Activated CD8-positive, alpha-beta memory T cell treated with anti-CD3 and anti-CD28 coated beads, Interleukin-2, amount 10 ng/mL, durations not matched to agents 7 days and 5 days (primary cell): ENCODE data around the gene ACAP2. TPM values are rescaled to one million over a fixed set of nuclear protein-coding genes. Genes with fewer than 3 reads are reported as not detected.
"Not testable (repeated sequence)": the region's sequence is repeated elsewhere in the genome, so short reads cannot be mapped to it uniquely, and the experiment has no call there.

Source experiments
- ATAC-seq: fragments of 150-1000 bp; cut with Tn5 transposase; one replicate; pipeline ENCODE4 v1.10.0; 2021; ENCODE audit warnings: moderate library complexity
- CTCF ChIA-PET: fragments of 350-600 bp; sonication (Branson Sonifier 250); formaldehyde crosslinking; loops from one replicate; lab custom pipeline; 2021; ENCODE audit warnings: antibody characterized with exemption; lab: Charles Lee
- DNase-seq: peaks from one replicate; pipeline ENCODE4 v3.0.0-alpha.2; 2020
- H3K27ac Mint-ChIP-seq: one replicate; pipeline ENCODE4 v1.8.0; 2021; ENCODE audit warnings: mild to moderate bottlenecking, mixed read lengths
- H3K27me3 Mint-ChIP-seq: one replicate; pipeline ENCODE4 v1.8.0; 2021; ENCODE audit warnings: mixed read lengths
- H3K36me3 Mint-ChIP-seq: one replicate; pipeline ENCODE4 v1.8.0; 2021; ENCODE audit warnings: mild to moderate bottlenecking, mixed read lengths
- H3K4me1 Mint-ChIP-seq: one replicate; pipeline ENCODE4 v1.8.0; 2021; ENCODE audit warnings: mixed read lengths
- H3K4me3 Mint-ChIP-seq: one replicate; pipeline ENCODE4 v1.8.0; 2021; ENCODE audit warnings: mild to moderate bottlenecking, moderate library complexity, mixed read lengths
- H3K9me3 Mint-ChIP-seq: one replicate; pipeline ENCODE4 v1.8.0; 2022; ENCODE audit warnings: low read depth, mixed read lengths
- total RNA-seq, 2 experiments: library from RNA; stranded (reverse); gene quantifications; one replicate each; pipeline ENCODE4 v1.2.3, GENCODE V29; 2021

Gene ACAP2
- 10 to 100 TPM; 58.4 to 74.4 TPM for total RNA-seq

- peak; percentile 99 for DNase-seq
- Mint-ChIP-seq H3K27me3 (no peaks in the 10 kb centered on the region), H3K27ac (peak within 1 kb of the TSS; percentile 91), H3K9me3 (no peaks in the 10 kb centered on the region), H3K36me3 (peaks cover 1% of the 10 kb centered on the region), H3K4me1 (peaks cover 34% of the 10 kb centered on the region), H3K4me3 (peak within 1 kb of the TSS; percentile 94)
- CTCF ChIA-PET = interaction anchor here (0.7 to 6.4 kb wide), 8 partner anchors 9 to 172 kb away, joined by 3 to 53 read pairs (median 4); partner anchors contain the start of gene XXYLT1
- ATAC-seq = peak; percentile 91
Observed at GRCh38 chr3:195442573-195443390, at the start of gene ACAP2. Gene ACAP2, minus strand, starts transcription at chr3:195443020. Its CDS starts 173 bp downstream, at chr3:195442847.

DNA sequence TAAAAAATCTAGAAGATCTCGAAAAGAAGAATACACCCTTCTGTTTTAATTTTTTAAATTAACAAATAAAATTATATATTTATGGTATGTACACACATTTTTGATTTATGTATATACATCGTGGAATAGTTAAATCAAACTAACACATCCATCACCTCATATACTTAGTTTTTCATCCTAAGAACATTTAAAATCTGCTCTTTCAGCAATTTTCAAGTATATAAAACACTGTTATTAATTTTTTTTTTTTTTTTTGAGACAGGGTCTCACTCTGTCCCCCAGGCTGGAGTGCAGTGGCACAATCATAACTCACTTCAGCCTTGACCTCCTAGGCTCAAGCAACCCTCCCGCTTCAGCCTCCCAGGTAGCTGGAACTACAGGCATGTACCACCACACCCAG lies 32.8 kb upstream of the ACAP2 start:
- Mint-ChIP-seq H3K36me3 (no peaks in the 10 kb centered on the region), H3K27me3 (peaks cover 9% of the 10 kb centered on the region), H3K9me3 (peaks cover 4% of the 10 kb centered on the region), H3K27ac (no peak overlapping the region), H3K4me1 (no peaks in the 10 kb centered on the region), H3K4me3 (no peak overlapping the region)
- CTCF ChIA-PET = no interaction called here
- no peak for ATAC-seq
- DNase-seq = no peak

GRCh38 chr3:195475116-195475515 lies 32.3 kb upstream of the ACAP2 start:
- not testable (repeated sequence) for H3K9me3 Mint-ChIP-seq, H3K36me3 Mint-ChIP-seq, ATAC-seq

GRCh38 chr3:195468841-195469240 lies 26.0 kb upstream of the ACAP2 start:
- Mint-ChIP-seq H3K36me3 (peaks cover 17% of the 10 kb centered on the region), H3K4me3 (no peak overlapping the region), H3K9me3 (peaks cover 16% of the 10 kb centered on the region), H3K27ac (no peak overlapping the region), H3K27me3 (no peaks in the 10 kb centered on the region), H3K4me1 (peaks cover 16% of the 10 kb centered on the region)
- CTCF ChIA-PET = no interaction called here
- DNase-seq = no peak
- no peak for ATAC-seq

More at GRCh38 chr3:195475116-195475515, 32.3 kb upstream of the ACAP2 start:
- CTCF ChIA-PET, H3K27me3 Mint-ChIP-seq, H3K27ac Mint-ChIP-seq, DNase-seq, H3K4me3 Mint-ChIP-seq, H3K4me1 Mint-ChIP-seq: not testable (repeated sequence)

DNA sequence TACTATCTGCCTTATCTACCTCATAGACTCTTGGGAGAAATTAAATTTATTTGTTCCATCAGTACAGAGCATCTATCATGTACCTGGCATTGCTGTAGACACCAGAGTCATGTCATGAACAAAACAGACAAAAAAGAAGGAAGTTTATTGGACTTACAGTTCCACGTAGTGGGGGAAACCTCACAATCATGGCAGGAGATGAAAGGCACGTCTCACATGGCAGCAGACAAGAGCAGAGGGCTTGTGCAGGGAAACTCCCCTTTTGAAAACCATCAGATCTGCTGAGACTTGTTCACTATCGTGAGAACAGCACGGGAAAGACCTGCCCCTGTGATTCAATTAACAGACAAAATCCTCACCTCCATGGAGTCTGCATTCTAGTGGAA lies 25.6 kb upstream of the ACAP2 start:
- Mint-ChIP-seq H3K9me3 (peaks cover 16% of the 10 kb centered on the region), H3K4me1 (peaks cover 16% of the 10 kb centered on the region), H3K4me3 (no peak overlapping the region), H3K27me3 (no peaks in the 10 kb centered on the region), H3K27ac (peak overlapping the region; percentile 60), H3K36me3 (peaks cover 17% of the 10 kb centered on the region)
- ATAC-seq (no peak), DNase-seq (no peak)
- CTCF ChIA-PET = no interaction called here

DNA sequence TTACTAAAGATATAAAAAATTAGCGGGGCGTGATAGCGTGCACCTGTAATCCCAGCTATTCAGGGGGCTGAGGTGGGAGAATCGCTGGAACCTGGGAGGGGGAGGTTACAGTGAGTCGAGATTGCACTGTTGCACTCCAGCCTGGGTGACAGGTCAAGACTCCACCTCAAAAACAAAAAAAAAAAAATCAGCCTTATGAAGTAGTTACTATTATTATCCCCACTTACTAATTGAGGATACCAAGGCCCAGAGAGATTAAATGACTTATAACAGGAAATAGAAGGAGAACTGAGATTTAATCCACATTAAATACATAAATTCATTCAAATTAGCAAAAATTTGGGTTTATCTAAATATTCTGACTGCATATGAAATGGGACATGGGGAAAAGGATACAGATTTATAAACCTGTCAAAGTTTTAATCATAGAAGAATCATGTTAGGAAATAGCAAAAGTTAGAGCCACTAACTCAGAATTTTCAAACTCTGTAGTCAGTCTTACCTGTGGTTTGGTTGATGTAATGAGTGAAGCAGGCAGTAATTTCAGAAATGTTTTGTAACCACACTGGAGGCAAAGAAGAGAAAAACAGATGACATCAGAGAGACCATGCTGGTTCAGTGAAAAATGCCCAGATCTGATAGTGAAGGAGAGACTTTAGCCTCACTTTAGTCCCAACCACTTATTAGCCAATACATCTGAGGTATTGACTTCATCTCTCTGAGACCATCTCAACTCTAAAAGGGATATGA lies 25.0 kb upstream of the ACAP2 start:
- CTCF ChIA-PET = no interaction called here
- DNase-seq (no peak), ATAC-seq (peak; percentile 79)
- Mint-ChIP-seq H3K4me1 (peaks cover 16% of the 10 kb centered on the region), H3K27me3 (no peaks in the 10 kb centered on the region), H3K9me3 (peaks cover 16% of the 10 kb centered on the region), H3K4me3 (no peak overlapping the region), H3K36me3 (peaks cover 17% of the 10 kb centered on the region), H3K27ac (peak overlapping the region; percentile 60)

GRCh38 chr3:195466251-195466650 lies 23.4 kb upstream of the ACAP2 start:
- Mint-ChIP-seq H3K27ac (no peak overlapping the region), H3K9me3 (peaks cover 14% of the 10 kb centered on the region), H3K4me3 (no peak overlapping the region), H3K4me1 (peaks cover 16% of the 10 kb centered on the region), H3K27me3 (no peaks in the 10 kb centered on the region), H3K36me3 (peaks cover 17% of the 10 kb centered on the region)
- ATAC-seq (no peak), DNase-seq (no peak)
- CTCF ChIA-PET = no interaction called here

DNA sequence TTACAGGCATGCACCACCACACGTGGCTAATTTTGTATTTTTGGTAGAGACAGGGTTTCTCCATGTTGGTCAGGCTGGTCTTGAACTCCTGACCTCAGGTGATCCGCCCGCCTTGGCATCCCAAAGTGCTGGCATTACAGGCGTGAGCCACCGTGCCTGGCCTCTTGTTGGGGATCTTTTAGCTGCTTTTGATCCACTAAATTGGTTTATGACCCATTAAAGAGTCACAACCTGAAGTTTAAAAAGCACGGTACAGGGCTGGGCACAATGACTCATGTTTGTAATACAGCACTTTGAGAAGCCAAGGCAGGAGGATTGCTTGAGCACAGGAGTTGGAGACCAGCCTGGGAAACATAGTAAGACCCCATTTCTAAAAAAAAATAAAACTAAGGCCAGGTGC lies 20.1 kb upstream of the ACAP2 start:
- CTCF ChIA-PET = interaction anchor here (0.9 kb wide), 1 partner anchor 58 kb away, joined by 3 read pairs; no protein-coding TSS in a partner anchor
- not testable (repeated sequence) for H3K4me3 Mint-ChIP-seq, H3K36me3 Mint-ChIP-seq, DNase-seq, H3K27me3 Mint-ChIP-seq, H3K27ac Mint-ChIP-seq, H3K9me3 Mint-ChIP-seq, ATAC-seq
- H3K4me1 Mint-ChIP-seq = peaks cover 14% of the 10 kb centered on the region

DNA sequence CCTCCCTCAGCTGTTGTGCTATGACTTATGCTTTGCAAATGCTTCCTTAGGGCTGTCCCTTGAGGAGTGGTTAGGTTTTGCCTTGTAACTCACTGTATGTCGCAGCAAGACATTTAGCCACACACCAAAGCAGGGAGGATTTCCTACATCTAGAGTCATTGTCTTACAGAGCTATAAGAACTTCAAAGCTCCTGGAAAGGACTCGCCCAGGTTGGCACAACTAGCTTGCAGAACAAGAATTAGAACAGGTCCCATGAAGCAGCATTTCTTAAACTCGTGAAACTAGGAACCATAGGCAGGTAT lies 19.4 kb upstream of the ACAP2 start:
- Mint-ChIP-seq H3K9me3 (no peaks in the 10 kb centered on the region), H3K27me3 (no peaks in the 10 kb centered on the region), H3K4me1 (peaks cover 9% of the 10 kb centered on the region), H3K4me3 (no peak overlapping the region), H3K27ac (no peak overlapping the region), H3K36me3 (peaks cover 3% of the 10 kb centered on the region)
- ATAC-seq = no peak
- CTCF ChIA-PET = interaction anchor here (0.9 kb wide), 1 partner anchor 191 kb away, joined by 3 read pairs; the partner anchor contains the start of gene XXYLT1
- no peak for DNase-seq

- Mint-ChIP-seq H3K27ac (no peak overlapping the region), H3K36me3 (peaks cover under 1% of the 10 kb centered on the region), H3K9me3 (no peaks in the 10 kb centered on the region), H3K27me3 (no peaks in the 10 kb centered on the region), H3K4me1 (peaks cover 8% of the 10 kb centered on the region), H3K4me3 (no peak overlapping the region)
- DNase-seq = no peak
- CTCF ChIA-PET = interaction anchor here (0.9 kb wide), 1 partner anchor 191 kb away, joined by 3 read pairs; the partner anchor contains the start of gene XXYLT1
- ATAC-seq = no peak
Observed at GRCh38 chr3:195461594-195462307, 18.9 kb upstream of the ACAP2 start.

DNA sequence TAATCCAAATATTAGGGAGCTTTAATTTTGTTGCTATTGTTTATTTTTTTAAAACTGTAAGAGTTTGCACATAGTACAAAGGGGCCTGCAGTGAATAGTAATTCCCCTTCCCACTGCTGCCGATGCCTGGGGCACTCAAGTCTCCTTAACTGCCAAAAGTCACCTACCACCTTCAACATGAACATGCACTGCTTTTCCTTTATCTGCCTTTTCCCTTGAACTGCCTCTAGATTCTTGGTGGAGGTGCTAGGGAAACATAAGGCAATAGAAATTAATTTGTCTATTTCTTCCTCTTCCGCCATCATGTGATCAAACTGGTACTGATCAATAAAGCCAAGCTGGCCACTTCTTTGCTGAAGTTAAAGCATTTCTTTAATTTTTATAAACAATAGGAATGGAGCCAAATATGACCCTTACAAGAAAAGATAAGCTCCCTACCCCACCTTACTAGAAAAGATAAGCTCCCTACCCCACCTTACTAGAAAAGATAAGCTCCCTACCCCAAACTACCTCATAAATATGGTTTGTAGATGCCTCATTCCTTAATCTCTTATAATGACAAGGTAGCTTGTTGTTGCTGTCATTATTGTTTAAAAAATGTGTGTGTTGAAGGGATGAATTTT lies 17.4 kb upstream of the ACAP2 start:
- no peaks in the 10 kb centered on the region for H3K36me3 Mint-ChIP-seq
- H3K27me3 Mint-ChIP-seq = no peaks in the 10 kb centered on the region
- no peak overlapping the region for H3K27ac Mint-ChIP-seq
- no peak for DNase-seq
- CTCF ChIA-PET = interaction anchor here (1.2 to 1.7 kb wide), 3 partner anchors 18 to 189 kb away, joined by 3 to 6 read pairs (median 4); partner anchors contain the start of gene XXYLT1
- no peak overlapping the region for H3K4me3 Mint-ChIP-seq
- H3K9me3 Mint-ChIP-seq = no peaks in the 10 kb centered on the region
- ATAC-seq = no peak
- peaks cover 8% of the 10 kb centered on the region for H3K4me1 Mint-ChIP-seq

DNA sequence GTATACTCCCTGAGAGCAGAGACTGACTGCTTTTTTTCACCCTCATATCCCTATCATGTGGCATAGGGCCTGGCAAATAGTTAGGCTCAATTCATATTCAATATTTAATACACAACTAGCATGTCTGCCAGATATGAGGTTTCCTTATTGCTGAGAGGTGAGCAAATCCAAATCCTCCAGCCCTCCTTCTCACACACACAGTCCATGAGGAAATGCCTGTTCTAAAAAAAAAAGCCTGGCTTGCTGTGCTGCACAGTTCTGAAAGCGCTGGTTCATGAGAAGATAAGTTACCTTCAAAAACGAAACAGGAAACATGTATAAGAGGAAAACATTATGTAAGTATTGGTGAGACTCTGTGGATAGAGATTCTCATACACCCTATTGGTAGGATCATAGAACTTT lies 15.5 kb upstream of the ACAP2 start:
- DNase-seq (no peak), ATAC-seq (peak; percentile 95)
- Mint-ChIP-seq H3K27ac (peak overlapping the region; percentile 91), H3K27me3 (no peaks in the 10 kb centered on the region), H3K36me3 (peaks cover 8% of the 10 kb centered on the region), H3K9me3 (peaks cover 4% of the 10 kb centered on the region), H3K4me3 (peak overlapping the region; percentile 35), H3K4me1 (peaks cover 10% of the 10 kb centered on the region)
- CTCF ChIA-PET = no interaction called here

DNA sequence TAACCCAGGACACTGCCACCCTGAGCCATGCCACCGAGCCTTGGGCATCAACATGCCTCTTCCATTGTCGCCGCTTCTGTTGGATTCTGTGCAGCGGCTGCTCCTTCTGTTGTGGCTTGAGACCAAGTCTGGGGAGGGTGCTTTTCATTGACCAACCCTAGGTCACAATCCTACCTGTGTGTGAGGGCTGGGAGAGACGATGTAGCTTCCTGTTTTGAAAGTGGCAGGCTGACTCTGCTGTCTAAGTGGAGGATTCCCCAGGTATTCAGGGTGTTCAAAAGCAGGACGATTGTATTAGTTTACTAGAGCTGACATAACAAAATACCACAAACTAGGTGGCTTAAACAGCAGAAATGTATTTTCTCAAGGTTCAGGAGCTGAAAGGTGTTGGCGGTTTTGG lies 13.0 kb upstream of the ACAP2 start:
- peaks cover 4% of the 10 kb centered on the region for H3K9me3 Mint-ChIP-seq
- no peak for DNase-seq
- H3K27me3 Mint-ChIP-seq = no peaks in the 10 kb centered on the region
- no peak overlapping the region for H3K4me3 Mint-ChIP-seq
- ATAC-seq = no peak
- H3K27ac Mint-ChIP-seq = no peak overlapping the region
- H3K4me1 Mint-ChIP-seq = peaks cover 10% of the 10 kb centered on the region
- CTCF ChIA-PET = interaction anchor here (1.0 kb wide), 1 partner anchor 13 kb away, joined by 3 read pairs; the partner anchor contains the start of gene ACAP2
- H3K36me3 Mint-ChIP-seq = peaks cover 8% of the 10 kb centered on the region
